Endothelial cell of umbilical vein (primary cell): ENCODE results near the gene IL17RD.

ENCODE experiments used
- CTCF ChIP-seq, 2 donors: IDR thresholded peaks; 1 replicate in 1 of 2; 2 replicates in 1 of 2; pipeline ENCODE4 v1.5.1; 2011; ENCODE audit warnings: low read length in 2 of 2, mild to moderate bottlenecking in 2 of 2, moderate library complexity in 2 of 2, control low read depth in 1 of 2, inconsistent platforms in 1 of 2, low read depth in 1 of 2; ENCODE audit not compliant: insufficient read depth in 1 of 2; ENCODE audit errors: extremely low read depth in 1 of 2
- EZH2 ChIP-seq: IDR thresholded peaks from 2 replicates; pipeline ENCODE4 v1.6.1; 2012; ENCODE audit warnings: borderline replicate concordance, low read depth, mild to moderate bottlenecking, moderate library complexity, low read length, inconsistent platforms; ENCODE audit not compliant: severe bottlenecking
- FOS ChIP-seq: IDR thresholded peaks from 2 replicates; pipeline ENCODE4 v1.6.1; 2011; ENCODE audit warnings: mild to moderate bottlenecking, low read length, moderate library complexity, borderline replicate concordance; ENCODE audit not compliant: insufficient read depth
- JUN ChIP-seq: IDR thresholded peaks from 2 replicates; pipeline ENCODE4 v1.6.1; 2011; ENCODE audit warnings: borderline replicate concordance, low read depth; ENCODE audit not compliant: insufficient read length, insufficient read depth
- MAX ChIP-seq: IDR thresholded peaks from 2 replicates; pipeline ENCODE4 v1.6.1; 2011; ENCODE audit not compliant: insufficient read depth, insufficient read length
- MYC ChIP-seq: IDR thresholded peaks from one replicate; pipeline ENCODE4 v1.6.1; 2011; ENCODE audit warnings: mild to moderate bottlenecking, low read depth, low read length
- POLR2A ChIP-seq: IDR thresholded peaks from 2 replicates; pipeline ENCODE4 v1.6.1; 2012; ENCODE audit warnings: low read depth, mild to moderate bottlenecking, control low read depth, low read length
- POLR2AphosphoS5 ChIP-seq: IDR thresholded peaks from 2 replicates; pipeline ENCODE4 v1.6.1; 2012; ENCODE audit warnings: low read depth, mild to moderate bottlenecking, control low read depth, low read length, moderate library complexity; ENCODE audit not compliant: insufficient read depth

- TF ChIP-seq CTCF (IDR thresholded peaks at IDR 0.05; ENCODE audit: extremely low read depth in 1 of 2, insufficient read depth in 1 of 2, low read depth in 1 of 2, low read length in 2 of 2) (no peak), POLR2AphosphoS5 (no peak), POLR2A (no peak), EZH2 (no peak), MAX (no peak), JUN (no peak), MYC (no peak), FOS (no peak)
Observed at GRCh38 chr3:57133157-57133556, 32.0 kb downstream of the IL17RD start.
